ENCODE results near the gene EHBP1L1.

DNA sequence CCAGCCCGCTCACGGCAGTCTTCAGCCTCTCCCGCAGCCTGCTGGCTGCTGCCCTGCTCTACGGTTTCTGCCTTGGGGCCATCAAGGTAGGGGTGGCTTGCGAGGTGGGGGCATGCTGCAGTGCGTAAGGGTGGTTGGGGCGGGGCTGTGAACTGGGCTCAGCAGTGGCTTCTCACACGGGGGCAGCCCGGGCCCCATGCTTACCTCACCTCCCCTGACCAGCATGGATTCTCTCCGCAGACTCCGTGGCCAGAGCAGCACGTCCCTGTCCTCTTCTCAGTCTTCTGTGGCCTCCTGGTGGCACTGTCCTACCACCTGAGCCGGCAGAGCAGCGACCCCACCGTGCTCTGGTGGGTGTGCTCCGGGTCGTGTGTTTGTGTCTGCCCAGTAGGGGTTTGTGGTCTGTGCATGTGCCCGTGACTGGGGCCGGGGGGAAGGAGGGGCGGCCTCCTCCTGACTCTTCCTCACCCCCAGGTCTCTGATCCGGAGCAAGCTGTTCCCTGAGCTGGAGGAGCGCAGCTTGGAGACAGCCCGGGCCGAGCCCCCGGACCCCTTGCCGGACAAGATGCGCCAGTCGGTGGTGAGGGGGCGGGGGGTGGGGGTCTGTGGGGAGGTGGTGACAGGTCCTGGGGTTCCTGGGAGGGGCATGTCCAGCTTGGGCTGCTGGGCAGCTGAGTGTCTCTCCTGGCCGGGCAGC lies 49.2 kb downstream of the EHBP1L1 start:
- TF ChIP-seq, protein P1, sequence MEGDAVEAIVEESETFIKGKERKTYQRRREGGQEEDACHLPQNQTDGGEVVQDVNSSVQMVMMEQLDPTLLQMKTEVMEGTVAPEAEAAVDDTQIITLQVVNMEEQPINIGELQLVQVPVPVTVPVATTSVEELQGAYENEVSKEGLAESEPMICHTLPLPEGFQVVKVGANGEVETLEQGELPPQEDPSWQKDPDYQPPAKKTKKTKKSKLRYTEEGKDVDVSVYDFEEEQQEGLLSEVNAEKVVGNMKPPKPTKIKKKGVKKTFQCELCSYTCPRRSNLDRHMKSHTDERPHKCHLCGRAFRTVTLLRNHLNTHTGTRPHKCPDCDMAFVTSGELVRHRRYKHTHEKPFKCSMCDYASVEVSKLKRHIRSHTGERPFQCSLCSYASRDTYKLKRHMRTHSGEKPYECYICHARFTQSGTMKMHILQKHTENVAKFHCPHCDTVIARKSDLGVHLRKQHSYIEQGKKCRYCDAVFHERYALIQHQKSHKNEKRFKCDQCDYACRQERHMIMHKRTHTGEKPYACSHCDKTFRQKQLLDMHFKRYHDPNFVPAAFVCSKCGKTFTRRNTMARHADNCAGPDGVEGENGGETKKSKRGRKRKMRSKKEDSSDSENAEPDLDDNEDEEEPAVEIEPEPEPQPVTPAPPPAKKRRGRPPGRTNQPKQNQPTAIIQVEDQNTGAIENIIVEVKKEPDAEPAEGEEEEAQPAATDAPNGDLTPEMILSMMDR (optimal IDR thresholded peaks at IDR 0.05 in 1 of 3, IDR thresholded peaks at IDR 0.05 in 1 of 3, conservative IDR thresholded peaks at IDR 0.05 in 1 of 3; ENCODE audit: extremely low read depth in 1 of 3, insufficient read depth in 2 of 3, low read length in 3 of 3) = no peak
- TF ChIP-seq EZH2 (IDR thresholded peaks at IDR 0.05; ENCODE audit: low read length) = no peak
